Suprapubic skin (tissue), 4 donors: ENCODE measurements around the gene ITGA6.

Source experiments
- CTCF ChIP-seq, 2 donors: fragments of 200-600 bp in 1 of 2; fragments of 450-650 bp in 1 of 2; sonication (generic) in 1 of 2; IDR thresholded peaks; one replicate each; pipeline ENCODE4 v1.5.1; 2016 to 2019; ENCODE audit warnings: antibody characterized with exemption in 2 of 2, mild to moderate bottlenecking in 1 of 2, moderate library complexity in 1 of 2
- POLR2A ChIP-seq, 2 donors: fragments of 450-650 bp; IDR thresholded peaks; one replicate each; pipeline ENCODE4 v1.6.1; 2017; ENCODE audit warnings: antibody characterized with exemption in 2 of 2, mild to moderate bottlenecking in 2 of 2, moderate library complexity in 2 of 2
- POLR2AphosphoS5 ChIP-seq, 3 donors: sonication (generic); formaldehyde crosslinking; IDR thresholded peaks; one replicate each; pipeline ENCODE4 v1.6.1; 2017; ENCODE audit warnings: antibody characterized with exemption in 3 of 3

DNA sequence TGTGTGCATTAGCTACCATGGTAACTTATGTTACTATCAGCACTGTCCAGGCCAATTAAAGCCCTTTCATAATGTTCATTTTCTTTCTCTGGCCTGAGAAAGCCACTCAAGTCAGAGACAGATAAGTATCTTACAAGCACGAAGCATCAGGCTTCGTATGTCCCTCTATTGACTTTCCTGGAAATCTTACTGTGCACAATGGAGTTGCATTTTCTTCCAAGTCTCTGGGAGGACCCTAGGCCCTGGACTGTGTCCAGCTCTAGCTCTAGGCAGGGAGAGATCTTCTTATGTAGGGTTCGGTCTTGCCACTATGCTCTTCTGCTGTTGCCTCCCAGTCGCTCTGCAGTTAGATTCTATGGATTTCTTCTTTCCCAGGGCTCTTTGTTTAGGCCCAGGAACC lies 40.0 kb upstream of the ITGA6 start:
- TF ChIP-seq CTCF (IDR thresholded peaks at IDR 0.05): no peak
- TF ChIP-seq POLR2AphosphoS5 (IDR thresholded peaks at IDR 0.05): no peak
- no peak for TF ChIP-seq POLR2A (IDR thresholded peaks at IDR 0.05)
